SK-N-SH treated with all-trans-retinoic acid at 6 μM for 48 hours (cell line): Measurements from ENCODE around the gene FAM237A.

Experiments used
- ATAC-seq: fragments of 200-7000 bp; cut with Tn5 transposase; 3 replicates; pipeline ENCODE4 v1.9.1; 2020; ENCODE audit warnings: mild to moderate bottlenecking, moderate library complexity
- ARNTL ChIP-seq: fragments of 450-650 bp; formaldehyde crosslinking; IDR thresholded peaks from 2 replicates; pipeline ENCODE4 v1.5.0; 2020; ENCODE audit warnings: low read depth, mild to moderate bottlenecking, moderate library complexity, borderline replicate concordance
- BACH2 ChIP-seq: fragments of 250-450 bp; sonication (Bioruptor Pico); IDR thresholded peaks from 2 replicates; pipeline ENCODE4 v1.9.0; 2021; ENCODE audit warnings: mild to moderate bottlenecking, borderline replicate concordance
- CSDC2 ChIP-seq: fragments of 250-450 bp; sonication (Bioruptor Pico); IDR thresholded peaks from 2 replicates; pipeline ENCODE4 v1.5.0; 2020; ENCODE audit warnings: mild to moderate bottlenecking, moderate library complexity
- ESRRG ChIP-seq: fragments of 250-450 bp; sonication (Bioruptor Pico); IDR thresholded peaks from 2 replicates; pipeline ENCODE4 v1.6.1; 2021; ENCODE audit warnings: mild to moderate bottlenecking
- GLIS3 ChIP-seq: fragments of 250-450 bp; sonication (Bioruptor Pico); IDR thresholded peaks from 2 replicates; pipeline ENCODE4 v1.5.0; 2020; ENCODE audit warnings: mild to moderate bottlenecking, moderate library complexity
- ISL1 ChIP-seq: fragments of 250-450 bp; sonication (Bioruptor Pico); IDR thresholded peaks from 2 replicates; pipeline ENCODE4 v2.1.2; 2022; ENCODE audit warnings: mild to moderate bottlenecking, moderate library complexity
- OSR1 ChIP-seq: fragments of 250-450 bp; sonication (Bioruptor Pico); IDR thresholded peaks from 2 replicates; pipeline ENCODE4 v1.8.0; 2022; ENCODE audit warnings: moderate library complexity, mild to moderate bottlenecking, inconsistent platforms
- PPARA ChIP-seq: fragments of 250-450 bp; sonication (Bioruptor Pico); IDR thresholded peaks from 2 replicates; pipeline ENCODE4 v1.5.0; 2020; ENCODE audit warnings: mild to moderate bottlenecking, borderline replicate concordance
- SNAI2 ChIP-seq: fragments of 250-450 bp; sonication (Bioruptor Pico); IDR thresholded peaks from 2 replicates; pipeline ENCODE4 v1.5.0; 2020; ENCODE audit warnings: mild to moderate bottlenecking, moderate library complexity
- TCF4 ChIP-seq: fragments of 250-450 bp; sonication (Bioruptor Pico); IDR thresholded peaks from 2 replicates; pipeline ENCODE4 v1.8.0; 2021; ENCODE audit warnings: mild to moderate bottlenecking, moderate library complexity, borderline replicate concordance
- TOX ChIP-seq: fragments of 250-450 bp; sonication (Bioruptor Pico); IDR thresholded peaks from 2 replicates; pipeline ENCODE4 v1.8.0; 2021; ENCODE audit warnings: mild to moderate bottlenecking, moderate library complexity, borderline replicate concordance
- ZC3H10 ChIP-seq: fragments of 250-450 bp; sonication (Bioruptor Pico); IDR thresholded peaks from 2 replicates; pipeline ENCODE4 v1.5.1; 2021; ENCODE audit warnings: mild to moderate bottlenecking, moderate library complexity
- ZFP3 ChIP-seq: fragments of 250-450 bp; sonication (Bioruptor Pico); IDR thresholded peaks from 2 replicates; pipeline ENCODE4 v1.5.0; 2020; ENCODE audit warnings: mild to moderate bottlenecking, moderate library complexity
- ZFP30 ChIP-seq: fragments of 450-650 bp; formaldehyde crosslinking; IDR thresholded peaks from 2 replicates; pipeline ENCODE4 v1.5.0; 2022; ENCODE audit warnings: mild to moderate bottlenecking, moderate library complexity
- ZNF8 ChIP-seq: fragments of 450-650 bp; formaldehyde crosslinking; IDR thresholded peaks from 2 replicates; pipeline ENCODE4 v1.5.0; 2020; ENCODE audit warnings: mild to moderate bottlenecking, moderate library complexity
- TF ChIP-seq, protein P1 (sequence below): fragments of 250-450 bp; sonication (Bioruptor Pico); IDR thresholded peaks from 2 replicates; pipeline ENCODE4 v1.5.1; 2020; ENCODE audit warnings: low read depth, mild to moderate bottlenecking, moderate library complexity
- TF ChIP-seq, protein P2 (sequence below): fragments of 250-450 bp; sonication (Bioruptor Pico); IDR thresholded peaks from 2 replicates; pipeline ENCODE4 v1.5.1; 2021; ENCODE audit warnings: mild to moderate bottlenecking, moderate library complexity
- TF ChIP-seq, protein P3 (sequence below): fragments of 250-450 bp; sonication (Bioruptor Pico); IDR thresholded peaks from 2 replicates; pipeline ENCODE4 v1.8.0; 2020; ENCODE audit warnings: mild to moderate bottlenecking, moderate library complexity, borderline replicate concordance
- TF ChIP-seq, protein P4 (sequence below): fragments of 250-450 bp; sonication (Bioruptor Pico); IDR thresholded peaks from 2 replicates; pipeline ENCODE4 v1.5.0; 2020; ENCODE audit warnings: mild to moderate bottlenecking, moderate library complexity
- TF ChIP-seq, protein P5 (sequence below): fragments of 250-450 bp; sonication (Bioruptor Pico); IDR thresholded peaks from 2 replicates; pipeline ENCODE4 v1.8.0; 2021; ENCODE audit warnings: low read depth, mild to moderate bottlenecking, moderate library complexity, borderline replicate concordance

FAM237A gene

DNA sequence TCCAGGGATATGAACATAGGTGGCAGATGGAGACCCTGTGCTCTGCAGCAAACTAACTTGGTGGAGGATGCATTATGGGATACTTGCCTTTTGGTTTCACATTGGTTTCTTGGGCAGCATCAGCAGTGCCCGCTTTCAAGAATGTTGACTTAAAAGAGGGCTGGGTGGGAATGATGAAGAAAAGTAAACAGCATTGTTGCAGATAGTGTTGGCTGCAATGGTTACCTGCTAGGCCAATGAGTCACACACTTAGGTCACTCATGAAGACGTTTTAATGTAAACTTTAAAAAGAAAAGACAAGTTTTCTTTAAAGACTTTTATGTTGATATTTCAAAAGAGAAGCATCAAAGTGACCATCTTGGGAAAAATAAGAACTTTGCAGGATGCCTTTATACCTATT lies 26.1 kb upstream of the FAM237A start:
- ATAC-seq: no peak

DNA sequence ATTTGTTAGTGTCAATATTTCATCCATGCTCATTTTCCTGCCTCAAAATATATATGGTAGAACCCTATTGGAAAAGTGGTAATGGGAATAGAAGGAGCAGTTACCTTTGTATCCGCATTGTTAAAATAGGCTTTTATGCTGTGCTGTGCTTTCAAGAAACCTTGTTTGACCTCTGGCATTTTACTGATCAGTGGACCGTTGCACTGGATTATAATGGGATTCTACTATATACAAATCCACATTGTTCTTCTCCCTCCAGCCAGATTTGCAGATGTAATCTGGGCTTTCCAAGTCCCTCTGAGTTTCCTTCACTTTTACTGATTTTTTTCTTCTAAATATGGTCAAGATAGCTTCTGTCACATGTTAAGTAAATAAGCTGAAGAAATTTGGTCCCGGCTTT lies 23.3 kb upstream of the FAM237A start:
- no peak for ATAC-seq
- TF ChIP-seq TCF4 (no peak), ZNF8 (CRISPR knock-in tag) (no peak), SNAI2 (CRISPR knock-in tag) (no peak), PPARA (CRISPR knock-in tag) (no peak), ESRRG (CRISPR knock-in tag) (no peak), ZC3H10 (CRISPR knock-in tag) (no peak), OSR1 (CRISPR knock-in tag) (no peak), BACH2 (no peak), ZFP3 (CRISPR knock-in tag) (no peak)
- TF ChIP-seq, protein P1, sequence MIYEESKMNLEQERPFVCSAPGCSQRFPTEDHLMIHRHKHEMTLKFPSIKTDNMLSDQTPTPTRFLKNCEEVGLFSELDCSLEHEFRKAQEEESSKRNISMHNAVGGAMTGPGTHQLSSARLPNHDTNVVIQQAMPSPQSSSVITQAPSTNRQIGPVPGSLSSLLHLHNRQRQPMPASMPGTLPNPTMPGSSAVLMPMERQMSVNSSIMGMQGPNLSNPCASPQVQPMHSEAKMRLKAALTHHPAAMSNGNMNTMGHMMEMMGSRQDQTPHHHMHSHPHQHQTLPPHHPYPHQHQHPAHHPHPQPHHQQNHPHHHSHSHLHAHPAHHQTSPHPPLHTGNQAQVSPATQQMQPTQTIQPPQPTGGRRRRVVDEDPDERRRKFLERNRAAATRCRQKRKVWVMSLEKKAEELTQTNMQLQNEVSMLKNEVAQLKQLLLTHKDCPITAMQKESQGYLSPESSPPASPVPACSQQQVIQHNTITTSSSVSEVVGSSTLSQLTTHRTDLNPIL (CRISPR knock-in tag): no peak
- TF ChIP-seq, protein P2, sequence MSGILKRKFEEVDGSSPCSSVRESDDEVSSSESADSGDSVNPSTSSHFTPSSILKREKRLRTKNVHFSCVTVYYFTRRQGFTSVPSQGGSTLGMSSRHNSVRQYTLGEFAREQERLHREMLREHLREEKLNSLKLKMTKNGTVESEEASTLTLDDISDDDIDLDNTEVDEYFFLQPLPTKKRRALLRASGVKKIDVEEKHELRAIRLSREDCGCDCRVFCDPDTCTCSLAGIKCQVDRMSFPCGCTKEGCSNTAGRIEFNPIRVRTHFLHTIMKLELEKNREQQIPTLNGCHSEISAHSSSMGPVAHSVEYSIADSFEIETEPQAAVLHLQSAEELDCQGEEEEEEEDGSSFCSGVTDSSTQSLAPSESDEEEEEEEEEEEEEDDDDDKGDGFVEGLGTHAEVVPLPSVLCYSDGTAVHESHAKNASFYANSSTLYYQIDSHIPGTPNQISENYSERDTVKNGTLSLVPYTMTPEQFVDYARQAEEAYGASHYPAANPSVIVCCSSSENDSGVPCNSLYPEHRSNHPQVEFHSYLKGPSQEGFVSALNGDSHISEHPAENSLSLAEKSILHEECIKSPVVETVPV (CRISPR knock-in tag): no peak
- TF ChIP-seq, protein P3, sequence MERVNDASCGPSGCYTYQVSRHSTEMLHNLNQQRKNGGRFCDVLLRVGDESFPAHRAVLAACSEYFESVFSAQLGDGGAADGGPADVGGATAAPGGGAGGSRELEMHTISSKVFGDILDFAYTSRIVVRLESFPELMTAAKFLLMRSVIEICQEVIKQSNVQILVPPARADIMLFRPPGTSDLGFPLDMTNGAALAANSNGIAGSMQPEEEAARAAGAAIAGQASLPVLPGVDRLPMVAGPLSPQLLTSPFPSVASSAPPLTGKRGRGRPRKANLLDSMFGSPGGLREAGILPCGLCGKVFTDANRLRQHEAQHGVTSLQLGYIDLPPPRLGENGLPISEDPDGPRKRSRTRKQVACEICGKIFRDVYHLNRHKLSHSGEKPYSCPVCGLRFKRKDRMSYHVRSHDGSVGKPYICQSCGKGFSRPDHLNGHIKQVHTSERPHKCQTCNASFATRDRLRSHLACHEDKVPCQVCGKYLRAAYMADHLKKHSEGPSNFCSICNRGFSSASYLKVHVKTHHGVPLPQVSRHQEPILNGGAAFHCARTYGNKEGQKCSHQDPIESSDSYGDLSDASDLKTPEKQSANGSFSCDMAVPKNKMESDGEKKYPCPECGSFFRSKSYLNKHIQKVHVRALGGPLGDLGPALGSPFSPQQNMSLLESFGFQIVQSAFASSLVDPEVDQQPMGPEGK: no peak
- TF ChIP-seq, protein P4, sequence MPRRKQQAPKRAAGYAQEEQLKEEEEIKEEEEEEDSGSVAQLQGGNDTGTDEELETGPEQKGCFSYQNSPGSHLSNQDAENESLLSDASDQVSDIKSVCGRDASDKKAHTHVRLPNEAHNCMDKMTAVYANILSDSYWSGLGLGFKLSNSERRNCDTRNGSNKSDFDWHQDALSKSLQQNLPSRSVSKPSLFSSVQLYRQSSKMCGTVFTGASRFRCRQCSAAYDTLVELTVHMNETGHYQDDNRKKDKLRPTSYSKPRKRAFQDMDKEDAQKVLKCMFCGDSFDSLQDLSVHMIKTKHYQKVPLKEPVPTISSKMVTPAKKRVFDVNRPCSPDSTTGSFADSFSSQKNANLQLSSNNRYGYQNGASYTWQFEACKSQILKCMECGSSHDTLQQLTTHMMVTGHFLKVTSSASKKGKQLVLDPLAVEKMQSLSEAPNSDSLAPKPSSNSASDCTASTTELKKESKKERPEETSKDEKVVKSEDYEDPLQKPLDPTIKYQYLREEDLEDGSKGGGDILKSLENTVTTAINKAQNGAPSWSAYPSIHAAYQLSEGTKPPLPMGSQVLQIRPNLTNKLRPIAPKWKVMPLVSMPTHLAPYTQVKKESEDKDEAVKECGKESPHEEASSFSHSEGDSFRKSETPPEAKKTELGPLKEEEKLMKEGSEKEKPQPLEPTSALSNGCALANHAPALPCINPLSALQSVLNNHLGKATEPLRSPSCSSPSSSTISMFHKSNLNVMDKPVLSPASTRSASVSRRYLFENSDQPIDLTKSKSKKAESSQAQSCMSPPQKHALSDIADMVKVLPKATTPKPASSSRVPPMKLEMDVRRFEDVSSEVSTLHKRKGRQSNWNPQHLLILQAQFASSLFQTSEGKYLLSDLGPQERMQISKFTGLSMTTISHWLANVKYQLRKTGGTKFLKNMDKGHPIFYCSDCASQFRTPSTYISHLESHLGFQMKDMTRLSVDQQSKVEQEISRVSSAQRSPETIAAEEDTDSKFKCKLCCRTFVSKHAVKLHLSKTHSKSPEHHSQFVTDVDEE: no peak

More for the DNA sequence above, 26.1 kb upstream of the FAM237A start:
- TF ChIP-seq, protein P3: no peak
- TF ChIP-seq ARNTL (CRISPR knock-in tag) (no peak), GLIS3 (no peak), ZFP30 (CRISPR knock-in tag) (no peak), TCF4 (no peak), BACH2 (no peak), OSR1 (CRISPR knock-in tag) (no peak), CSDC2 (CRISPR knock-in tag) (no peak), ZNF8 (CRISPR knock-in tag) (no peak)
- TF ChIP-seq, protein P5, sequence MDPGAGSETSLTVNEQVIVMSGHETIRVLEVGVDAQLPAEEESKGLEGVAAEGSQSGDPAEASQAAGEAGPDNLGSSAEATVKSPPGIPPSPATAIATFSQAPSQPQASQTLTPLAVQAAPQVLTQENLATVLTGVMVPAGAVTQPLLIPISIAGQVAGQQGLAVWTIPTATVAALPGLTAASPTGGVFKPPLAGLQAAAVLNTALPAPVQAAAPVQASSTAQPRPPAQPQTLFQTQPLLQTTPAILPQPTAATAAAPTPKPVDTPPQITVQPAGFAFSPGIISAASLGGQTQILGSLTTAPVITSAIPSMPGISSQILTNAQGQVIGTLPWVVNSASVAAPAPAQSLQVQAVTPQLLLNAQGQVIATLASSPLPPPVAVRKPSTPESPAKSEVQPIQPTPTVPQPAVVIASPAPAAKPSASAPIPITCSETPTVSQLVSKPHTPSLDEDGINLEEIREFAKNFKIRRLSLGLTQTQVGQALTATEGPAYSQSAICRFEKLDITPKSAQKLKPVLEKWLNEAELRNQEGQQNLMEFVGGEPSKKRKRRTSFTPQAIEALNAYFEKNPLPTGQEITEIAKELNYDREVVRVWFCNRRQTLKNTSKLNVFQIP: no peak
- TF ChIP-seq, all 23 proteins: peak for 0

DNA sequence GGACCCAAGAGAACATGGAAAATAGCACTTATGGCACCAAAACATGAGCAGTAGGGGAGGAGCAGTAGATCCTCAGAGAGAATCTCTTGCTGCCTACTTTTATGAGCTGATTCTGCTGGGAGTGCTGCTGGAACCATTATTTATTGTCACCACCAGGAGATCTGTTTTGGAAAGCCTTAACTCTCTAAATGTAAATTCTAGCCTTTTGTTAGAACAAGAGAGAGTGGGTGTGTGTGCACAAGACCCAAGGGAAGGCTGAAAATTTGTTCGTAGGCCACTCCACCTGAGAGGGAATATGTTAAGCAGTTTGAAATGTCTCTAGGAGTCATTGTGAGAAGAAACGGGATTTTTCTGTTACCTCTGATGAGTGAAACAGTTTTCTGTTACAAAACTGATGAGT lies 16.2 kb upstream of the FAM237A start:
- ATAC-seq: no peak
- TF ChIP-seq ARNTL (CRISPR knock-in tag): no peak
- TF ChIP-seq ZC3H10 (CRISPR knock-in tag): no peak
- TF ChIP-seq GLIS3: no peak
- TF ChIP-seq, protein P5: no peak
- no peak for TF ChIP-seq CSDC2 (CRISPR knock-in tag)
- no peak for TF ChIP-seq ISL1 (CRISPR knock-in tag)
- no peak for TF ChIP-seq TOX (CRISPR knock-in tag)
- no peak for TF ChIP-seq SNAI2 (CRISPR knock-in tag)
- TF ChIP-seq, protein P3: no peak
- no peak for TF ChIP-seq PPARA (CRISPR knock-in tag)
